ENCODE data around the gene ACTL7A. TPM values are rescaled to one million over a fixed set of nuclear protein-coding genes. Genes with fewer than 3 reads are reported as not detected.
A peak's percentile ranks its signal among the peaks of the same experiment; 100 is the strongest.
"Not testable (repeated sequence)": the region's sequence is repeated elsewhere in the genome, so short reads cannot be mapped to it uniquely, and the experiment has no call there.

ACTL7A gene, protein sequence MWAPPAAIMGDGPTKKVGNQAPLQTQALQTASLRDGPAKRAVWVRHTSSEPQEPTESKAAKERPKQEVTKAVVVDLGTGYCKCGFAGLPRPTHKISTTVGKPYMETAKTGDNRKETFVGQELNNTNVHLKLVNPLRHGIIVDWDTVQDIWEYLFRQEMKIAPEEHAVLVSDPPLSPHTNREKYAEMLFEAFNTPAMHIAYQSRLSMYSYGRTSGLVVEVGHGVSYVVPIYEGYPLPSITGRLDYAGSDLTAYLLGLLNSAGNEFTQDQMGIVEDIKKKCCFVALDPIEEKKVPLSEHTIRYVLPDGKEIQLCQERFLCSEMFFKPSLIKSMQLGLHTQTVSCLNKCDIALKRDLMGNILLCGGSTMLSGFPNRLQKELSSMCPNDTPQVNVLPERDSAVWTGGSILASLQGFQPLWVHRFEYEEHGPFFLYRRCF
- total RNA-seq: not detected
- long read RNA-seq: 0 reads

DNA sequence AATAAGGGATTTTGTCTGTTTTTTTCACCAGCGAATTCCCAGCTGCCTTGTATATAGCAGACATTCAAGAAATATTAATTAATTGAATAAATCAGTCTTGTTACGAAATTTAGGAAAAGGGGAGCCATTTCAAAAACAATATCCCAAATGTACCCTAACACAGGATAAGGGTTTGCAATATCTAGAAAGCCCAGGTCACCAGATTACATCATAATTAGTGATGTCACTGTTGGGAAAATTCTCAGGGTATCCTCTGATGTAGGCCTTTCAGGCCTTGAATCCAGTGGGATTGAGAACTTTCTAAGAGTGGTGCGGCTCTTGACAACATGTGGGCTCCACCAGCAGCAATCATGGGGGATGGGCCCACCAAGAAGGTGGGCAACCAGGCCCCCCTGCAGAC is at the start of gene ACTL7A:
Gene ACTL7A, plus strand, starts transcription at position 270 of the 400 bp plus-strand sequence. Its CDS starts 57 bp downstream, at position 327.
- DNase-seq: no peak
- no peak for ATAC-seq
- intact Hi-C loops (cut with DNase I): no loop called here

- DNase-seq (no peak), ATAC-seq (no peak)
- intact Hi-C loops (cut with DNase I): no loop called here
Observed at GRCh38 chr9:108812396-108813025, 49.6 kb upstream of the ACTL7A start.

DNA sequence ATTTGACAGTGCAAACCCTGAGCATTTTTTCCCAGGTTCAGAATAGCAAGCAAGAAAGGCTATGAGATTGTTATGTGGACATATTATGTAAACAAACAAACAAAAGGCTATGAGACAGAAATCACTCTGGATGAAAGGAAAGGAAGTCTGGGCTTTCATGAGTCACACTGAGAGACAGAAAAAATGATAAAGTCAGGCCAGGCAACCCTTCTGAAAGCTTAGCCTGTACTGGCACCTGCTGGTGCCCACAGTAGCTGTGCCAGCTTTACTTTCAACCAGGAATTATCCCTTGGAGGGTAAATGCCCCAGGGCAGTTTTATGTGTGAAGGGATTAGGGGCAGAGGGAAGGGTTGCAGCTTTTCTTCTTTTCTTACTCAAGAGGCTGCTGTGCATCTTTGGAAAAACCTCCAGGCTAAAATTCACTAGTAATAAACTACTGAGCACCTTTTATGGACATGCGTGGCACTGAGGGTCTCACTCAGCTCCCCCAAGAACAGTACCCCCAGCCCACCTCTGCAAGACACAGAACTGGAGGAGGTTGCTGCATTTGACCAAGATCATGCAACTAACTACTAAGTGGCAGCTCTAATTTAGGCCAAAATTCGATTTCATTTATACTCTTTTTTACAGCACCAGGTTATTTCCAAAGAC is 48.0 kb upstream of the ACTL7A start:
- intact Hi-C loops (cut with DNase I): no loop called here
- ATAC-seq (peak; percentile 81 to 87), DNase-seq (no peak)

- DNase-seq: no peak
- intact Hi-C loops (cut with DNase I): no loop called here
- no peak for ATAC-seq
Observed at GRCh38 chr9:108815156-108815555, 46.9 kb upstream of the ACTL7A start.

GRCh38 chr9:108816037-108816436 is 46.0 kb upstream of the ACTL7A start:
- intact Hi-C loops (cut with DNase I): no loop called here
- DNase-seq (no peak), ATAC-seq (no peak)

GRCh38 chr9:108823829-108824228 is 38.2 kb upstream of the ACTL7A start:
- intact Hi-C loops (cut with DNase I): no loop called here
- ATAC-seq (no peak), DNase-seq (no peak)

- ATAC-seq: no peak
- no peak for DNase-seq
- intact Hi-C loops (cut with DNase I): no loop called here
Observed at GRCh38 chr9:108830272-108830671, 31.8 kb upstream of the ACTL7A start.

- DNase-seq: no peak
- intact Hi-C loops (cut with DNase I): no loop called here
- no peak for ATAC-seq
Observed at GRCh38 chr9:108831496-108832178, 30.4 kb upstream of the ACTL7A start.

DNA sequence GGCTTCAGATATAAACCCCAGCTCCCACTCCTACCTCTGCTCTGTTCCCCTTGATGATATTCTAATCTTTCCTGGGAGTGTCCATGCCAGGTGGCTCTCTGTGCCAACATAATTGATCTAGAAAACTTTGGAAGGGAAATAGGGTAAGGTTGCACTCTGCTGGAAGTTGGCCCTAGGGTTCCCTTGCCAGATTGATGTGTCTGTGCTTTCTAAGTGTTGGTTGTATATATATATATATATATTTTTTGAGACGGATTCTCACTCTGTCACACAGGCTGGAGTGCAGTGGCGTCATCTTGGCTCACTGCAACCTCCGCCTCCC is 29.9 kb upstream of the ACTL7A start:
- intact Hi-C loops (cut with DNase I): no loop called here
- DNase-seq (no peak), ATAC-seq (no peak)

GRCh38 chr9:108834959-108835665 is 27.0 kb upstream of the ACTL7A start:
- intact Hi-C loops (cut with DNase I): no loop called here
- no peak for DNase-seq

DNA sequence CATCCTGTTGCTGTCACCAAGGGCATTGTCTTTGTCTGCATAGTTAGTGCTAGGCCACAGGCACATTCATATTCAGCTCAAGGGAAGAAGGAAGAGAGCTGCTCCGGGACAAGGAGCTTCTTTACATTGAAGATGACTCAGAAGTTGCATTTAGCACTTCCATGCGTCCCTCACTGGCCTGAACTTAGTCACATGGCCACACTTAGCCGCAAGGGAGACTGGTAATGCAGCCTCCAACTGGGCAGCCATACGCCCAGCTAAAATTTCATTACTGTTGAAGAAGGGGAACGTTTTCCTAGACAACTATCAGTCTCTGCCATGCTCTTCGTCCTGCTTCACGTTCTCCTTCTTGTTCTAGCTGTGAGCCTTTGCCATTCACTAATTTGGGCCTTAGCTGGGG is 26.2 kb upstream of the ACTL7A start:
- ATAC-seq (no peak), DNase-seq (no peak)
- intact Hi-C loops (cut with DNase I): no loop called here

More at GRCh38 chr9:108834959-108835665, 27.0 kb upstream of the ACTL7A start:
- no peak for ATAC-seq

DNA sequence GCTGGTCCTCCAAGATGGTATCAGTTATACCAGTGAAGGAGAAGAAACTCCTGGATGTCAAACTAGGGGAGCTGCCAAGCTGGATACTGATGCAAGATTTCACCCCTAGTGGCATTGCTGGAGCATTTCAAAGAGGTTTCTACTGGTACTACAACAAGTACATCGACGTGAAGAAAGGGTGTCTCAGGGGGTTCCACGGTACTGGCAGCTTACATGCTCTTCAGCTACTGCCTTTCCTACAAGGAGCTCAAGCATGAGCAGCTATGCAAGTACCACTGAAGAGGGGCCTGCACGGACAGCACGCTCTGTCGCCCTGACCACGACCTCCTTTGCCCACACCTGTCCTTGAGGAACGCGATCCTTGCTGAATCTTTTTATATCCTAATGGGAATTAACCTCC is 25.7 kb upstream of the ACTL7A start:
- ATAC-seq (no peak), DNase-seq (no peak)
- intact Hi-C loops (cut with DNase I): no loop called here

- intact Hi-C loops (cut with DNase I): no loop called here
- no peak for DNase-seq
- ATAC-seq: no peak
Observed at GRCh38 chr9:108836781-108837180, 25.3 kb upstream of the ACTL7A start.

GRCh38 chr9:108837530-108837929 is 24.5 kb upstream of the ACTL7A start:
- intact Hi-C loops (cut with DNase I): no loop called here
- DNase-seq: no peak
- no peak for ATAC-seq

DNA sequence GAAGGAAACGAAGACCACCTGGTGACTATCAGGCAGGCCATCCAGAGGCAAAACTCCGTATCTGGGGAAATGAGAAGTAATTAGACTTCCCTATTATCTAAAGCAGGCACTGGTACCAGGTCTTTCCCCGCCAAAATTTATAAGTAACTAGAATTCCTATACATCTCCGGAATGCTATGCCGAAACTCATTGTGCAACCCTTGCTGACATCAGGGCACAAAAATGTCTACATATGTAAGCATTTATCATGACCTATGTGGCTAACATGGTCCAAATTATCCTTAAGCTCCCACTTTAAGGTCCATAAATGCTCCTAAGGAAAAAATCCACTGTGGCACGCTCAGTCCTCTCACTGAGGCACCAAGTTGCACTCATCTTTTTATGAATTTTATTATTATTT is 24.0 kb upstream of the ACTL7A start:
- no peak for ATAC-seq
- intact Hi-C loops (cut with DNase I): no loop called here
- no peak for DNase-seq

DNA sequence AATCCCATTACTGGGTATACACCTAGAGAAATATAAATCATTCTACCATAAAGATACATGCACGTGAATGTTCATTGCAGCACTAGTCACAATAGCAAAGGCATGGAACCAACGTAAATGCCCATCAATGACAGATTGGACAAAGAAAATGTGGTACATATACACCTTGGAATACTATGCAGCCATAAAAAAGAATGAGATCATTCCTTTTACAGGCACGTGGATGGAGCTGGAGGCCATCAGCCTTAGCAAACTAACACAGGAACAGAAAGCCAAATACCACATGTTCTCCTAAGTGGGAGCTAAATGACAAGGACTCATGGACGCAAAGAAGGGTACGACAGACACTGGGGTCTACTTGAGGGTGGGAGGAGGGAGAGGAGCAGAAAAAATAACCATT is 22.5 kb upstream of the ACTL7A start:
- DNase-seq; intact Hi-C loops (cut with DNase I); ATAC-seq: not testable (repeated sequence)

- DNase-seq (no peak), ATAC-seq (no peak)
- intact Hi-C loops (cut with DNase I): no loop called here
Observed at GRCh38 chr9:108842610-108843295, 19.3 kb upstream of the ACTL7A start.

GRCh38 chr9:108844391-108844790 is 17.7 kb upstream of the ACTL7A start:
- intact Hi-C loops (cut with DNase I): no loop called here
- ATAC-seq (no peak), DNase-seq (no peak)

DNA sequence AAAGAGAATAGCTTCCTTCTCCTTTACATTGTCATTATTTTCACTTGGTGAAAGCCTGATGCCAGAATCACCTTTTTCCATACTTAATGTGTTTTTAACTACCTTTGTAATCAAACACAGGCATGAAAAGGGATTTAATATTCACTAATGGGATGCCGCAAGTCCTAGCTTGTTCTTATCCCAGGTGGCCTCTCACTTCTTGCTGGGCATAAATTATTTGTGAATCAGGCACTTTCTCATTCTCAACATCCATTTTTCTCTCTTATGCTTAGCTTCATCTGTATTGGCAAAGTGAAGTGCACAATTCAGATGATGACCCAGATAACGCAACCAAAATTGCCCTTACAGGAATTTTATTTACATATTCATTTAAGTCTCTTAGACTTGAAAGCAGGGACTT is 17.2 kb upstream of the ACTL7A start:
- ATAC-seq: no peak
- intact Hi-C loops (cut with DNase I): no loop called here
- no peak for DNase-seq
